Testis (tissue), 3 donors: ENCODE measurements around the gene UBE2O. TPM values are rescaled to one million over a fixed set of nuclear protein-coding genes. Genes with fewer than 3 reads are reported as not detected.

ENCODE experiments used
- DNase-seq: peaks from one replicate; pipeline ENCODE4 v3.0.0-alpha.2; 2019
- H3K27ac ChIP-seq, 2 donors: fragments of 200-600 bp; sonication (generic); one replicate each; pipeline ENCODE4 v1.5.1; 2019
- H3K27me3 ChIP-seq: fragments of 200-600 bp; sonication (generic); one replicate; pipeline ENCODE4 v1.5.1; 2019
- H3K36me3 ChIP-seq: fragments of 200-600 bp; sonication (generic); one replicate; pipeline ENCODE4 v1.5.1; 2017; ENCODE audit warnings: low read depth; ENCODE audit errors: missing control alignments
- H3K4me1 ChIP-seq: fragments of 200-600 bp; sonication (generic); one replicate; pipeline ENCODE4 v1.5.1; 2019
- H3K4me3 ChIP-seq, 2 donors: fragments of 200-600 bp; sonication (generic); one replicate each; pipeline ENCODE4 v1.5.1; 2017 to 2019
- H3K9me3 ChIP-seq: fragments of 200-600 bp; sonication (generic); one replicate; pipeline ENCODE4 v1.5.1; 2017
- CTCF ChIP-seq, 3 experiments: fragments of 450-650 bp in 2 of 3; fragments of 200-600 bp in 1 of 3; sonication (generic) in 1 of 3; IDR thresholded peaks; one replicate each; pipeline ENCODE4 v1.5.1; 2016 to 2019; ENCODE audit warnings: antibody characterized with exemption in 3 of 3, mild to moderate bottlenecking in 2 of 3, moderate library complexity in 1 of 3
- POLR2A ChIP-seq: fragments of 450-650 bp; IDR thresholded peaks from one replicate; pipeline ENCODE4 v1.6.1; 2017; ENCODE audit warnings: antibody characterized with exemption, mild to moderate bottlenecking, moderate library complexity
- WGBS, 2 donors: methylation state at CpG; one replicate each; pipeline ENCODE4 v1.1.5; 2018; 5-methylcytosine and 5-hydroxymethylcytosine counted together
- intact Hi-C: fragments of 100-400 bp; cut with DNase I; formaldehyde crosslinking; loops from one replicate; pipeline ENCODE4 v1.15.1; 2023; ENCODE audit warnings: low total_unique reads
- polyA plus RNA-seq: library from polyadenylated mRNA; stranded (reverse); fragments of 350-450 nt; fragmentation: Illumina TruSeq; extraction: RNeasy Lipid Tissue Mini Kit (QIAGEN cat#74804); gene quantifications from one replicate; pipeline ENCODE4 v1.2.3, GENCODE V29; 2014; ENCODE audit warnings: low read depth, low replicate concordance; ENCODE audit not compliant: insufficient read depth
- total RNA-seq, 2 donors: library from RNA; depleted of rRNA; stranded (reverse); fragments of >200 nt; gene quantifications; one replicate each; pipeline ENCODE4 v1.2.3, GENCODE V29; 2016

The UBE2O gene
- total and polyA plus RNA-seq, 3 donors from 2014 or later = 40.6 to 58.0 (median 56.6) TPM

GRCh38 chr17:76446449-76447231 is 6.3 kb downstream of the UBE2O start:
- H3K9me3 ChIP-seq = no peaks in the 10 kb centered on the region
- TF ChIP-seq CTCF (IDR thresholded peaks at IDR 0.05) = no peak
- no peak for TF ChIP-seq POLR2A
- H3K36me3 ChIP-seq = no peaks in the 10 kb centered on the region
- H3K4me1 ChIP-seq = no peaks in the 10 kb centered on the region
- no peak for DNase-seq
- H3K27me3 ChIP-seq = no peaks in the 10 kb centered on the region
- 68 to 73% methylated on average over 9 of the region's 9 CpGs for WGBS, 2 donors
- intact Hi-C loops = no loop called here
- H3K4me3 ChIP-seq = no peak overlapping the region
- H3K27ac ChIP-seq = no peak overlapping the region

- Histone ChIP-seq H3K27ac (no peak overlapping the region), H3K27me3 (no peaks in the 10 kb centered on the region), H3K36me3 (no peaks in the 10 kb centered on the region), H3K9me3 (no peaks in the 10 kb centered on the region), H3K4me3 (no peak overlapping the region), H3K4me1 (no peaks in the 10 kb centered on the region)
- WGBS, 2 donors = 79 to 80% methylated on average over 10 of the region's 10 CpGs
- no peak for TF ChIP-seq POLR2A
- TF ChIP-seq CTCF (IDR thresholded peaks at IDR 0.05) = no peak
- DNase-seq = no peak
- intact Hi-C loops = no loop called here
Observed at GRCh38 chr17:76445697-76446448, 7.1 kb downstream of the UBE2O start.

- H3K4me1 ChIP-seq = no peaks in the 10 kb centered on the region
- H3K36me3 ChIP-seq = no peaks in the 10 kb centered on the region
- no peak overlapping the region for H3K27ac ChIP-seq
- intact Hi-C loops = no loop called here
- DNase-seq = no peak
- WGBS, 2 donors = 84 to 90% methylated on average over 9 of the region's 9 CpGs
- no peak overlapping the region for H3K4me3 ChIP-seq
- H3K9me3 ChIP-seq = no peaks in the 10 kb centered on the region
- TF ChIP-seq CTCF (IDR thresholded peaks at IDR 0.05) (no peak), POLR2A (no peak)
- no peaks in the 10 kb centered on the region for H3K27me3 ChIP-seq
Observed at GRCh38 chr17:76444518-76445311, 8.2 kb downstream of the UBE2O start.

- H3K4me3 ChIP-seq = no peak overlapping the region
- H3K27ac ChIP-seq = no peak overlapping the region
- WGBS, 2 donors = 93 to 94% methylated on average over 8 of the region's 8 CpGs
- intact Hi-C loops = no loop called here
- DNase-seq = no peak
- no peaks in the 10 kb centered on the region for H3K9me3 ChIP-seq
- H3K27me3 ChIP-seq = no peaks in the 10 kb centered on the region
- no peaks in the 10 kb centered on the region for H3K36me3 ChIP-seq
- no peak for TF ChIP-seq CTCF (IDR thresholded peaks at IDR 0.05)
- H3K4me1 ChIP-seq = no peaks in the 10 kb centered on the region
Observed at GRCh38 chr17:76442341-76443338, 10.3 kb downstream of the UBE2O start.
